DOHH2 (cell line): ENCODE measurements around the gene DGKD.

Experiments
- CTCF ChIP-seq: fragments of 200-600 bp; sonication (generic); IDR thresholded peaks from one replicate; pipeline ENCODE4 v1.5.1; 2014; ENCODE audit warnings: antibody characterized with exemption, mild to moderate bottlenecking, low read depth, low read length; ENCODE audit not compliant: poor library complexity, severe bottlenecking
- EZH2phosphoT487 ChIP-seq: fragments of 200-600 bp; sonication (generic); IDR thresholded peaks from 2 replicates; pipeline ENCODE4 v1.6.1; 2017; ENCODE audit warnings: borderline replicate concordance, mild to moderate bottlenecking, antibody characterized with exemption, low read length, moderate library complexity, mixed read lengths

- TF ChIP-seq CTCF (no peak), EZH2phosphoT487 (no peak)
Measured at GRCh38 chr2:233355916-233356315, 1.6 kb downstream of the DGKD start.
